Astrocyte (in vitro differentiated cells and primary cell): ENCODE measurements around the gene IFNL1. TPM values are rescaled to one million over a fixed set of nuclear protein-coding genes. Genes with fewer than 3 reads are reported as not detected.

ENCODE experiments used
- DNase-seq: peaks from one replicate; pipeline ENCODE4 v3.0.0-alpha.2; 2010; ENCODE audit warnings: low read depth
- FAIRE-seq: peaks from 2 replicates; lab custom pipeline; 2011; peaks lifted over from hg19 to GRCh38; lab: Jason Lieb, UNC
- H2AFZ ChIP-seq: 2 replicates; pipeline ENCODE4 v1.6.0; 2012; ENCODE audit warnings: low read depth, low read length, inconsistent platforms
- H3K27ac ChIP-seq: 2 replicates; pipeline ENCODE4 v1.5.1; 2011; ENCODE audit warnings: low read depth, low read length, inconsistent platforms
- H3K27me3 ChIP-seq: 2 replicates; pipeline ENCODE4 v1.6.0; 2011; ENCODE audit warnings: low read length, inconsistent platforms; ENCODE audit not compliant: insufficient read depth
- H3K36me3 ChIP-seq: 2 replicates; pipeline ENCODE4 v1.5.1; 2011; ENCODE audit warnings: low read length, inconsistent platforms; ENCODE audit not compliant: insufficient read depth
- H3K4me1 ChIP-seq: 2 replicates; pipeline ENCODE4 v1.5.1; 2011; ENCODE audit warnings: low read length, inconsistent platforms; ENCODE audit not compliant: insufficient read depth
- H3K4me2 ChIP-seq: 2 replicates; pipeline ENCODE4 v1.6.0; 2012; ENCODE audit warnings: low read length, inconsistent platforms
- H3K4me3 ChIP-seq: 2 replicates; pipeline ENCODE4 v1.5.1; 2011; ENCODE audit warnings: low read depth, mild to moderate bottlenecking, low read length, inconsistent platforms; ENCODE audit not compliant: insufficient read depth
- H3K79me2 ChIP-seq: 2 replicates; pipeline ENCODE4 v1.6.0; 2012; ENCODE audit warnings: mild to moderate bottlenecking, low read length, inconsistent platforms; ENCODE audit not compliant: insufficient read depth
- H3K9ac ChIP-seq: 2 replicates; pipeline ENCODE4 v1.6.0; 2012; ENCODE audit warnings: mild to moderate bottlenecking, low read length, inconsistent platforms
- H3K9me3 ChIP-seq: 2 replicates; pipeline ENCODE4 v1.5.1; 2012; ENCODE audit warnings: low read depth, mild to moderate bottlenecking, low read length, inconsistent platforms; ENCODE audit not compliant: insufficient read depth
- H4K20me1 ChIP-seq: 2 replicates; pipeline ENCODE4 v1.6.0; 2012; ENCODE audit warnings: low read length, inconsistent platforms; ENCODE audit not compliant: insufficient read depth
- H3K27ac Mint-ChIP-seq: one replicate; pipeline ENCODE4 v1.8.0; 2021; ENCODE audit warnings: mild to moderate bottlenecking, mixed read lengths; ENCODE audit not compliant: unreplicated experiment
- H3K27me3 Mint-ChIP-seq: one replicate; pipeline ENCODE4 v1.8.0; 2021; ENCODE audit warnings: low read depth, mixed read lengths; ENCODE audit not compliant: unreplicated experiment
- H3K36me3 Mint-ChIP-seq: one replicate; pipeline ENCODE4 v1.8.0; 2021; ENCODE audit warnings: low read depth, mixed read lengths; ENCODE audit not compliant: unreplicated experiment
- H3K4me1 Mint-ChIP-seq: one replicate; pipeline ENCODE4 v1.8.0; 2021; ENCODE audit warnings: low read depth, mixed read lengths; ENCODE audit not compliant: unreplicated experiment
- H3K4me3 Mint-ChIP-seq: one replicate; pipeline ENCODE4 v1.8.0; 2021; ENCODE audit warnings: mild to moderate bottlenecking, moderate library complexity, mixed read lengths; ENCODE audit not compliant: unreplicated experiment
- H3K9me3 Mint-ChIP-seq: one replicate; pipeline ENCODE4 v1.8.0; 2021; ENCODE audit warnings: mild to moderate bottlenecking, mixed read lengths; ENCODE audit not compliant: unreplicated experiment
- EZH2 ChIP-seq: IDR thresholded peaks from 2 replicates; pipeline ENCODE4 v1.6.1; 2012; ENCODE audit warnings: mild to moderate bottlenecking, low read length, inconsistent platforms; ENCODE audit not compliant: insufficient read depth
- total RNA-seq: library from RNA; stranded (reverse); gene quantifications from 2 replicates; pipeline ENCODE4 v1.2.1, GENCODE V29; 2021
- TF ChIP-seq, protein P1 (sequence below): IDR thresholded peaks from 2 replicates; pipeline ENCODE4 v1.5.1; 2011; ENCODE audit warnings: low read depth, mild to moderate bottlenecking, inconsistent platforms, low read length, moderate library complexity; ENCODE audit not compliant: insufficient read depth

IFNL1 gene
- total RNA-seq, 1 donor from 2014 or later = 0.52 TPM

DNA sequence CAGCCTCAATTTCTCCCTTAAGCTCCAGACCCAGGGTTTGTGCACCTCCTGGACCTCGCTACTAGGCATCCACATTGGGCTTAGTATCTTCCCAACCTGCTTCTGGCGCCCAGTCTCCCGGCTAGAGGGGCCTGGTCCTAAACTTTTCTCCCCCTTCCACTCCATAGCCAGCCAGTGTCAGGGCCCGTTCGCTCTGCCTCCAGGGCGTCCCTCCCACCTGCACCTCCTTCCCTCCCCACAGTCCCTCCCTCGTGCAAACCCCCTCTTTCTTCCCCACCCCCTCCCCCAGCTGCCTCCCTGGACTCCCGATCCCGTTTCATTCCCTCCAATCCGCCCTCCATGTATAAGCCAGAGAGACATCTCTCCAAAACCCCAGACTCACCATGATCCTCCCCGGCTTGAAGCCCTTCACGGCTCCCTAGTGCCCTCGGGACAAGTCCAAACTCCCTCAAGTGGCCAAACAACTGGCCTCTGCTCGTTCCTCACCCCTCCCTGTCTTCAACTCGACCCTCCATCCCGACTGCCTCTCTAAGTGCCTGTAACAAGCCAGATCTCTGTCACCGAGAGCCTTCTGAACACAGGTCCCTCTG lies 45.0 kb downstream of the IFNL1 start:
- Histone ChIP-seq H2AFZ (peak overlapping the region; percentile 99), H3K36me3 (no peaks in the 10 kb centered on the region), H3K27ac (peak overlapping the region; percentile 82), H3K4me2 (peak overlapping the region; percentile 99), H3K27me3 (no peaks in the 10 kb centered on the region), H4K20me1 (peaks cover 34% of the 10 kb centered on the region), H3K79me2 (peaks cover 41% of the 10 kb centered on the region), H3K9ac (peak overlapping the region; percentile 96), H3K4me1 (peaks cover 14% of the 10 kb centered on the region), H3K4me3 (peak overlapping the region; percentile 100), H3K9me3 (no peaks in the 10 kb centered on the region)
- TF ChIP-seq EZH2 = no peak
- TF ChIP-seq, protein P1, sequence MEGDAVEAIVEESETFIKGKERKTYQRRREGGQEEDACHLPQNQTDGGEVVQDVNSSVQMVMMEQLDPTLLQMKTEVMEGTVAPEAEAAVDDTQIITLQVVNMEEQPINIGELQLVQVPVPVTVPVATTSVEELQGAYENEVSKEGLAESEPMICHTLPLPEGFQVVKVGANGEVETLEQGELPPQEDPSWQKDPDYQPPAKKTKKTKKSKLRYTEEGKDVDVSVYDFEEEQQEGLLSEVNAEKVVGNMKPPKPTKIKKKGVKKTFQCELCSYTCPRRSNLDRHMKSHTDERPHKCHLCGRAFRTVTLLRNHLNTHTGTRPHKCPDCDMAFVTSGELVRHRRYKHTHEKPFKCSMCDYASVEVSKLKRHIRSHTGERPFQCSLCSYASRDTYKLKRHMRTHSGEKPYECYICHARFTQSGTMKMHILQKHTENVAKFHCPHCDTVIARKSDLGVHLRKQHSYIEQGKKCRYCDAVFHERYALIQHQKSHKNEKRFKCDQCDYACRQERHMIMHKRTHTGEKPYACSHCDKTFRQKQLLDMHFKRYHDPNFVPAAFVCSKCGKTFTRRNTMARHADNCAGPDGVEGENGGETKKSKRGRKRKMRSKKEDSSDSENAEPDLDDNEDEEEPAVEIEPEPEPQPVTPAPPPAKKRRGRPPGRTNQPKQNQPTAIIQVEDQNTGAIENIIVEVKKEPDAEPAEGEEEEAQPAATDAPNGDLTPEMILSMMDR = no peak
- H3K27ac Mint-ChIP-seq = peak overlapping the region; percentile 59
- peaks cover 10% of the 10 kb centered on the region for H3K36me3 Mint-ChIP-seq
- H3K4me1 Mint-ChIP-seq = peaks cover 20% of the 10 kb centered on the region
- peak overlapping the region; percentile 91 for H3K4me3 Mint-ChIP-seq
- no peak for DNase-seq
- peaks cover 3% of the 10 kb centered on the region for H3K27me3 Mint-ChIP-seq
- no peaks in the 10 kb centered on the region for H3K9me3 Mint-ChIP-seq
- no peak for FAIRE-seq

DNA sequence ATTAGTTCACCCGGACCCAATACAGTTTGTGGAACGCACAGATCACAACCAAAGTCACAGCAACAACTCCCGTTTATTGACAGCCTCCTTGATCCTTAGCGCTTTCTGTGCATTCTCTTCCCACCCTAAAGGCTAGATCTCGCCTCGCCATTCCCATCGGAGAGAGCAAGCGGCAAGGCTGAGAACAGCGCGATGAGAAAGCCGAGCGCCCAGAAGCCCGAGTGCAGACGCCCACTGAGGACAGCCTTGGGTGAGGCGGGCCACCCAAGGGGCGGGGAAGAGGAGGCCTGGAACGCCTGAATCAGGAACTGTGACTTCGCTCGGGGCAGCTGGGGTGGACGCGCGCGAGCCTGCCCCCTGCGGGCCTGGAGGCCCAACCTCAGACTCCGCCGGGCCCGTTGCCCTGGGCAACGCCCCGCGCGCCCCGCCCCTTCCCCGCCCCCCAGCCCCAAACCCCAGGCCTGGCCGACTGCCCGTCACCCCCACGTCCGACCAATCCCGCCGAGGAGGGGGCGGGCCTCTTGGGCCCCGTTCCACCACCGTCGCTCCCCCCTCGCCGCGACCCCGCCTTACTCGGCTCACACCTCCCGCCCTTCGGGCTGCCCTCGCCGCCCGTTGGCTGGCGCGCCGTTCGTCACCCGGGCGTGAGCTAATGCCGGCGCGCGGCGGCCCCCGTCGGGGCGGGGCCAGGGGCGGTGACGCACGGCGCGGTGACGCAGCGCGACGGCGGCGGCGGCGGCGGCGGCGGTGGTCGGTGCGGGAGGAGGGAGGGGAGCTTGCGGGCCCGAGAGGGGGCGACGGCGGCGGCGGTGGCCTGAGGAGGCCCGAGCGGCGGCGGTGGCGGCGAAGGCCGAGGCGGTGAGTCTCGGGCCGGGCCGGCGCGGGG lies 45.8 kb downstream of the IFNL1 start, which contains the start of gene SAMD4B:
TSS of gene SAMD4B (plus strand) at position 703 of the 886 bp plus-strand sequence. CDS start 14,473 bp downstream, outside the sequence.
- Mint-ChIP-seq H3K27ac (peak within 1 kb of the TSS; percentile 67), H3K4me3 (peak within 1 kb of the TSS; percentile 93), H3K4me1 (peaks cover 20% of the 10 kb centered on the region), H3K36me3 (peaks cover 10% of the 10 kb centered on the region), H3K9me3 (no peaks in the 10 kb centered on the region), H3K27me3 (peaks cover 3% of the 10 kb centered on the region)
- H3K27ac ChIP-seq = peak within 1 kb of the TSS; percentile 82
- peak within 1 kb of the TSS; percentile 99 for H3K4me2 ChIP-seq
- H2AFZ ChIP-seq = peak within 1 kb of the TSS; percentile 99
- DNase-seq (peak; percentile 89), FAIRE-seq (peak; percentile 70)
- H3K4me3 ChIP-seq = peak within 1 kb of the TSS; percentile 100
- TF ChIP-seq, protein P1 = peak; percentile 29
- no peak for TF ChIP-seq EZH2
- H3K9ac ChIP-seq = peak within 1 kb of the TSS; percentile 96
- H4K20me1 ChIP-seq = peaks cover 41% of the 10 kb centered on the region
- H3K36me3 ChIP-seq = no peaks in the 10 kb centered on the region
- H3K4me1 ChIP-seq = peaks cover 17% of the 10 kb centered on the region
- H3K9me3 ChIP-seq = no peaks in the 10 kb centered on the region
- no peaks in the 10 kb centered on the region for H3K27me3 ChIP-seq
- peaks cover 49% of the 10 kb centered on the region for H3K79me2 ChIP-seq
